Neural progenitor cell (in vitro differentiated cells): ENCODE data around the gene FBLN2.

Source experiments
- EZH2 ChIP-seq: fragments of 200-600 bp; sonication (generic); IDR thresholded peaks from 2 replicates; pipeline ENCODE4 v1.6.1; 2017; ENCODE audit warnings: antibody characterized with exemption, mild to moderate bottlenecking, moderate library complexity
- EZH2phosphoT487 ChIP-seq: fragments of 200-600 bp; sonication (generic); IDR thresholded peaks from 2 replicates; pipeline ENCODE4 v1.6.1; 2017; ENCODE audit warnings: antibody characterized with exemption
- TF ChIP-seq, protein P1 (sequence below): fragments of 200-600 bp; sonication (generic); IDR thresholded peaks from 2 replicates; pipeline ENCODE4 v1.5.1; 2017; ENCODE audit warnings: antibody characterized with exemption, mild to moderate bottlenecking

DNA sequence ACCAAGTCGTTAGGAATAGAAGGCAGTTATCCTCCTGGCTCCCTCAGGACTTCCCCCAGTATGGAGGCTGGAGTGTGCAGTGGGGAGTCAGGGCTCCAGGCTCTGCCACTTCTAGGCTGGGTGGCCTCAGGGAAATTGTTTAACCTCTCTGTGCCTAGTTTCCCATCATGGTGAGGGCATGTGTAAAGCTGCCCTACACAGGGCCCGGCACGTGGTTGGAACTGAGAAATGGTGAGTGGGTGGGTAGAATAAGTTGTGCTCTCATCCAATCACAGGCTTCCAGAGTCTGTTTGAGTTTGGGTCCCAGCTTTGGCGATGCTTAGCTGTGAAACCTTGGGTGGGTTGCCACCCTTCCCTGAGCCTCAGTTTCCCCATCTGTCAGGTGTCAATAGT, 117.3 kb downstream of the FBLN2 start:
- TF ChIP-seq, protein P1, sequence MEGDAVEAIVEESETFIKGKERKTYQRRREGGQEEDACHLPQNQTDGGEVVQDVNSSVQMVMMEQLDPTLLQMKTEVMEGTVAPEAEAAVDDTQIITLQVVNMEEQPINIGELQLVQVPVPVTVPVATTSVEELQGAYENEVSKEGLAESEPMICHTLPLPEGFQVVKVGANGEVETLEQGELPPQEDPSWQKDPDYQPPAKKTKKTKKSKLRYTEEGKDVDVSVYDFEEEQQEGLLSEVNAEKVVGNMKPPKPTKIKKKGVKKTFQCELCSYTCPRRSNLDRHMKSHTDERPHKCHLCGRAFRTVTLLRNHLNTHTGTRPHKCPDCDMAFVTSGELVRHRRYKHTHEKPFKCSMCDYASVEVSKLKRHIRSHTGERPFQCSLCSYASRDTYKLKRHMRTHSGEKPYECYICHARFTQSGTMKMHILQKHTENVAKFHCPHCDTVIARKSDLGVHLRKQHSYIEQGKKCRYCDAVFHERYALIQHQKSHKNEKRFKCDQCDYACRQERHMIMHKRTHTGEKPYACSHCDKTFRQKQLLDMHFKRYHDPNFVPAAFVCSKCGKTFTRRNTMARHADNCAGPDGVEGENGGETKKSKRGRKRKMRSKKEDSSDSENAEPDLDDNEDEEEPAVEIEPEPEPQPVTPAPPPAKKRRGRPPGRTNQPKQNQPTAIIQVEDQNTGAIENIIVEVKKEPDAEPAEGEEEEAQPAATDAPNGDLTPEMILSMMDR: no peak
- TF ChIP-seq EZH2: no peak
- TF ChIP-seq EZH2phosphoT487: no peak
